Right lobe of liver (tissue), 4 donors: ENCODE measurements around the gene PARM1.

Experiments
- CTCF ChIP-seq, 4 donors: fragments of 200-600 bp in 3 of 4; fragments of 450-650 bp in 1 of 4; IDR thresholded peaks; one replicate each; pipeline versions ENCODE4 v1.5.1 to v1.8.0; 2016 to 2022; ENCODE audit warnings: antibody characterized with exemption in 4 of 4, mild to moderate bottlenecking in 2 of 4
- POLR2A ChIP-seq: fragments of 450-650 bp; IDR thresholded peaks from one replicate; pipeline ENCODE4 v1.6.1; 2017; ENCODE audit warnings: antibody characterized with exemption, mild to moderate bottlenecking
- donor health status: DM: no; HTN: no; CAD: no.
- donor health status: DM: no; HTN: no; CAD: no.
- donor health status: DM: no; HTN: yes; CAD: no.

GRCh38 chr4:74934888-74935287 lies 2.0 kb downstream of the PARM1 start:
- TF ChIP-seq CTCF (IDR thresholded peaks at IDR 0.05) (no peak), POLR2A (no peak)
